ENCODE results near the gene CMPK2.

CMPK2 gene

GRCh38 chr2:6841537-6842287, 24.0 kb downstream of the CMPK2 start:
- no peak for DNase-seq

- no peak for DNase-seq
Observed at GRCh38 chr2:6838673-6839319, 26.9 kb downstream of the CMPK2 start.

- no peak for DNase-seq
Observed at GRCh38 chr2:6835467-6835866, 30.2 kb downstream of the CMPK2 start.

- no peak for DNase-seq
Observed at GRCh38 chr2:6834163-6834562, 31.5 kb downstream of the CMPK2 start.

GRCh38 chr2:6833300-6833604, 32.5 kb downstream of the CMPK2 start:
- DNase-seq: no peak

GRCh38 chr2:6832596-6833299, 33.0 kb downstream of the CMPK2 start:
- DNase-seq: no peak

GRCh38 chr2:6831229-6831628, 34.5 kb downstream of the CMPK2 start:
- no peak for DNase-seq

GRCh38 chr2:6828299-6828584, 37.5 kb downstream of the CMPK2 start:
- DNase-seq: peak; percentile 49 to 71

- DNase-seq: no peak
Observed at GRCh38 chr2:6827566-6828298, 38.0 kb downstream of the CMPK2 start.

GRCh38 chr2:6826081-6826913, 39.4 kb downstream of the CMPK2 start:
- DNase-seq: peak; percentile 78

- no peak for DNase-seq
Observed at GRCh38 chr2:6824962-6825361, 40.7 kb downstream of the CMPK2 start.

GRCh38 chr2:6823111-6823510, 42.6 kb downstream of the CMPK2 start:
- no peak for DNase-seq

GRCh38 chr2:6822406-6822805, 43.3 kb downstream of the CMPK2 start:
- no peak for DNase-seq

GRCh38 chr2:6820903-6821584, 44.7 kb downstream of the CMPK2 start:
- DNase-seq: no peak

GRCh38 chr2:6820236-6820635, 45.5 kb downstream of the CMPK2 start:
- DNase-seq: no peak

GRCh38 chr2:6819668-6820067, 46.0 kb downstream of the CMPK2 start:
- DNase-seq: no peak

GRCh38 chr2:6818012-6818411, 47.7 kb downstream of the CMPK2 start:
- DNase-seq: no peak

GRCh38 chr2:6814869-6815268, 50.8 kb downstream of the CMPK2 start:
- no peak for DNase-seq

GRCh38 chr2:6814312-6814711, 51.4 kb downstream of the CMPK2 start:
- no peak for DNase-seq

GRCh38 chr2:6813573-6813972, 52.1 kb downstream of the CMPK2 start:
- no peak for DNase-seq

GRCh38 chr2:6812857-6813530, 52.7 kb downstream of the CMPK2 start:
- DNase-seq: no peak
